ENCODE results near the gene SYS1. TPM values are rescaled to one million over a fixed set of nuclear protein-coding genes. Genes with fewer than 3 reads are reported as not detected.

Gene SYS1
- total RNA-seq, 4 donors from 2014 or later: 26.6 to 55.0 (median 51.3) TPM

- no peak for DNase-seq (ENCODE audit: low spot score)
- no peak for ATAC-seq (ENCODE audit: low FRiP score)
- TF ChIP-seq CTCF (IDR thresholded peaks at IDR 0.05): no peak
Observed at GRCh38 chr20:45391559-45391958, 28.6 kb downstream of the SYS1 start.

- TF ChIP-seq CTCF (IDR thresholded peaks at IDR 0.05): no peak
- no peak for DNase-seq (ENCODE audit: low spot score)
- ATAC-seq (ENCODE audit: low FRiP score): no peak
Observed at GRCh38 chr20:45392733-45393132, 29.8 kb downstream of the SYS1 start.

GRCh38 chr20:45394221-45395113 lies 31.5 kb downstream of the SYS1 start:
- ATAC-seq (ENCODE audit: low FRiP score) (no peak), DNase-seq (ENCODE audit: low spot score) (no peak)
- no peak for TF ChIP-seq CTCF (IDR thresholded peaks at IDR 0.05)

- no peak for TF ChIP-seq CTCF (IDR thresholded peaks at IDR 0.05)
- ATAC-seq (ENCODE audit: low FRiP score): no peak
- DNase-seq (ENCODE audit: low spot score): no peak
Observed at GRCh38 chr20:45395114-45395415, 32.1 kb downstream of the SYS1 start.

- ATAC-seq (ENCODE audit: low FRiP score) (no peak), DNase-seq (ENCODE audit: low spot score) (no peak)
- no peak for TF ChIP-seq CTCF (IDR thresholded peaks at IDR 0.05)
Observed at GRCh38 chr20:45399018-45399417, 36.1 kb downstream of the SYS1 start.

- ATAC-seq (ENCODE audit: low FRiP score) (no peak), DNase-seq (ENCODE audit: low spot score) (no peak)
- TF ChIP-seq CTCF (IDR thresholded peaks at IDR 0.05): no peak
Observed at GRCh38 chr20:45400346-45401031, 37.5 kb downstream of the SYS1 start.

- TF ChIP-seq CTCF (IDR thresholded peaks at IDR 0.05): no peak
- no peak for ATAC-seq (ENCODE audit: low FRiP score)
- DNase-seq (ENCODE audit: low spot score): no peak
Observed at GRCh38 chr20:45402946-45403345, 40.0 kb downstream of the SYS1 start.

Data from omental fat pad (tissue), 4 donors.